Measurements from ENCODE around the gene SSNA1.

- no peak for TF ChIP-seq CTCF (IDR thresholded peaks at IDR 0.05)
- no peak for TF ChIP-seq POLR2A (IDR thresholded peaks at IDR 0.05; ENCODE audit: low read depth)
Observed at GRCh38 chr9:137167747-137168572, 20.5 kb upstream of the SSNA1 start.
